Activated CD4-positive, alpha-beta T cell treated with anti-CD3 and anti-CD28 coated beads, Interleukin-2, amount 50 U/mL, for 1 hour (primary cell): Measurements from ENCODE around the gene LKAAEAR1.

ENCODE experiments used
- DNase-seq: peaks from one replicate; pipeline ENCODE4 v3.0.0-alpha.2; 2020

The LKAAEAR1 gene

DNA sequence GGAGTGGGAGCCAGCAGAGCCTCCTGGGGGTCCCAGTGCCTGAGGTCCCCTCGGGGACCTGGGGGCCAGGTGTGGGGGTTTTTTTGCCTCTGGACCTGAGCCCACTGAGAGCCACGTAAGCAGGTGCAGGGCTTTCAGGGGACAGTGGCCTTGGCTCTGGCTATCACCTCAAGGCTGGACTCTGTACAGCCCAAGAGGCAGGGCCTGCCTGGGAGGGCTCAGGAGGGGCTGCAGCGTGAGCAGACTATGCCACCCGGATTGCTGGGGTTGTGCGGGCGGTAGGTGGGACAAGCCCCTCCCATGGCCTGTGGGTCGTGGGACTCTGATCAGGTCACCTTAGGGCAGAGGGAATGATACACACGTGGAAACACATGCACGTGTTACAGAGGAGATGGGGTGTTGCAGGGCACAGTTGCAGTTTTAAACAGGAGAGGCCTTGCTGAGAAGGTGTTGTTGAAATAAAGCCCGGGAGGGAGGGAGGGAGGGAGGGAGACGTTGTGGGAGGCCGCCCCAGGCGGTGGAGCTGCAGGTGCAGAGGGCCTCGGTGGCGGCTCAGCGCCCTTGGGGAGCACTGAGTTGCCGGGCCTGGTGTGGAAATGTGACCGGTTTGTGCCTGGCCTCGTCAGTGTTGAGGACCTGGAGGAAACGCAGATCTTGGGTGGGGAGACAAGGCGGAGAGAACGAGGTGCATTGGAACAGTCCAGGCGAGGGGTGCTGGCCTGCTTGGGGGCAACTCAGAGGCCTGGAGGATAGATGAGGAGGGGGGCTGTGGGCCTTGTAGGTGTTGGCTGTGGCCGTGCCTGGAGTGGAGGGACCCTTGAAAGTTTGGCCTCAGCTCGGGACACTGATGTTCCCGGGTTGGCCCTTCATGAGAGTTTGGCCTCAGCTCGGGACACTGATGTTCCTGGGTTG lies 18.9 kb downstream of the LKAAEAR1 start:
- no peak for DNase-seq

- no peak for DNase-seq
These were observed 20.0 kb downstream of the LKAAEAR1 start for GRCh38 chr20:64064145-64064698.

DNA sequence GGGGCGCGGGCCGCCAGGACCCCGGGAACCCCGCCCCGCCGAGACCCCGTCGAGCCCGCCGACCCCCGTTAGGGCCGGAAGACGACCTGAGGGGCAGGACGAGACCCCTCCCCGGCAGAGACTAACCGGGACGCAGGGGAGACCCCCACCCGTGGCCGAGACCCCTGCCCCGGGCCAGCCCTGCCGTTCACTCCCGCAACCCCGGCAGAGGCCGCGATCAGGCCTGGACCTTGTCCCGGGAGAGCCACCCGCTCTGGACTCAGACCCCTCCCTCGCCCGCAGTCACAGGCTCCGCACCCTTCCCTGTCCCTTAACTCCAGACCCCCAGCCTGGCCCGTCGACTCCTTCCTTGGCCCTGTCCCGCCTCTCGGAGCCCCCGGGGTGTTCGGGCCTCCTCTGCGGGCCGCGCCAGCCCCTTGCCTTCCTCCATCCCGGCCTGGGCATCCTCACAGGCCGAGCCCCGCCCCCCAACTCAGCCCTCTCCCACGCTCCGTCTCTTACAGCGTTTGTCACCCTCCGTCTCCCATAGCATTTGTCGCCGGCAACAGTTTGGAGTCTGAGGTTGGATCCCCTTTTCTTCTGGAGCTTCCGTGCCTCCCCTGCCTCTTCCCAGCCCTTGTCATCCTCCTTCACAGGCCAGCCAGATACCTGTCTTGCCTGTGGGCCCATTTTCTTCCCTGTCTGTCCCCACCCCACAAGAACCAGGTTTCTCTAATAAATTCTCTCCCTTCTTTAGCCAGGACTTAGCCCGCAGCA lies 20.6 kb downstream of the LKAAEAR1 start:
- DNase-seq: no peak

DNA sequence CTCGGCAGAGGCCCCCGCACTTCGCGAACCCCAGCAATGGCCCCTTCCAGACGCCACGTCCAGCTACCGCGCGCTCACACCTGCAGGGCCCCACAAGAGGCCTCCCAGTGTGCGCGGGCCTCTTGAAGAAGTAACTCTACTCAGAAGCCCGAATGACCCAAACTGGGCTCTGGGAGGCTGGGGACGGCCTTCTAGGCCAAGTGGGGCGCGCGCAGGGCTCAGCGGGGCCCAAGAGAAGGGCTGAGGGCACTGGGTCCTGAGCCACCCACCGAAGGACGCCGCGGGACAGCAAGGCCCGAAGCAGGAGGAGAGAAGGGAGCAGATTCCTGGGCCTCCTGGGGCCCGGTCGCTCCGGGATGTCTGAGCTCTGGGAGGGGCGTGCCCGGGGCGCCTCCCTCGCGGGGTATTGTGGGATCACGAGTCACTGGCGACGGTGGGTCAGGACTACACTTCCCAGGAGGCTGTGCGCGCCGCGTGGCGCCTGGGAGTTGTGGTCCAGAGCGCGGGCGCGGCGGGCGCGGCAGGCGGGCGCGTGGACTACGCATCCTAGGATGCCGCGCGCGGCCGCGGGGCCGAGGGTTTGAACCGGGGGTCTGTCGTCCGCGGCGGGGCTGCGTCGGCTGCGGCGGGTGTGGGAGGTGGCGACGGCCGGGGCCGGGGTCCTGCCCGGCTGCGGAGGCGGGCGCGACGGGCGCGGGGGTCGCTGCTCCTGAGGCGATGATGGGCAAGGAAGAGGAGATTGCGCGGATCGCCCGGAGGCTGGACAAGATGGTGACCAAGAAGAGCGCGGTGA lies 21.4 kb downstream of the LKAAEAR1 start, which contains the start of gene TCEA2:
TCEA2 (plus strand) TSS at position 603 of the 793 bp plus-strand sequence; CDS start at position 718, 115 bp downstream.
- peak; percentile 94 for DNase-seq

DNA sequence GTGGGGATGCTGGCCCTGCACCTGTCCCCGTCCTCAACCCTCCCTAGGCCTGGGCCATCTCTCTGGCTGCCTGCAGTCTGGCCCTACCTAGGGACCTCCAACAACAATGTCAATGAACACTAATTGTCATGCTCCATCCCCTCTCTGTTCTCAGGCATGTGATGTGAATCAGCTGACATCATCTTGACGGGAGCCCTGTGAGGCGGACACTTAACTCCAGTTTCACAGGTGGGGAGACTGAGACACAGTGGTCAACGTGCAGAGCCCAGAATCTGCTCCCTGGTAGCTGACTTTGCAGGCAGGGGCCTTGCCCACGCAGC lies 22.0 kb downstream of the LKAAEAR1 start:
- DNase-seq: no peak

- no peak for DNase-seq
These were observed 25.7 kb downstream of the LKAAEAR1 start for GRCh38 chr20:64058536-64058935.

DNA sequence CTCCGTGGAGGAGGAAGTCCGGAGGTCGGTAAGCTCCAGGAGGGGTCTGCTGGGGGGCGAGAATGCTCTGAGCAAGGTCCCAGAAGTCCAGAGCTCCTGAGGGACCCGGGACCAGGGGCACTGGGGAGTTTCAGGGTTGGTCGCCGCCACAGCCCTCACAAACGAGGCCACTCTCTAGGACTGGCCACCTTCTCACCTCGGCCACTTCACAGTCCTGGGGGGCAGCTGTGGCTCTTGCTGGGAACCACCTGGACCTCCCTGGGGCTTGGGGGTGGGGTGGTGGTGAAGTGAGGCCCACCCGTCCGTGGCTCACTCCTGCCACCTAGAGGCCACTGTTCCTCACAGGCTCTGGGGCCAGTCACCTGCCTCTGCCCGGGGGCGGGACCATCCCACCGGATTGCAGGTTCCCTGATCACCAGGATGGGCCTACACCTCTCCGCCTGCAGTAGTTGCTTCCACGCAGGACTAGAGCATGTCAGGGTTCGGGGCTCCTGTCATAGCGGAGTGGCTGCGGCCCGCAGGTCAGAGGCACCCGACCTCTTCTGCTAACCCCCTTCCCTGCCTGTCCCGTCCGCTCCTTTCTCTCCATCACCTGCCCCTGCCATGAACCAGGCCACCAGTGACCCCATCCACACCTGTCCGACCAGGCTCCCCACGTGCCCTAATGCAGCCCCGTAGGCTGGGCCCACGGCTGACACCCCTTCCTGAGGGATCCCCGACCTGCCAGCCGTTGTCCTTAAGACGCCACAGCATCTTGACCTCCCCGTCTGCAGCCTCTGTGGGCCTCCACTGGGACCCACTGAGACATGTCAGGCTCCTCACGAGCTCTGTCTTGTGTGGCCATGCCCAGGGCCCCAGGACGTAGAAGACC lies 26.3 kb downstream of the LKAAEAR1 start:
- DNase-seq: peak; percentile 81

- no peak for DNase-seq
These were observed 27.1 kb downstream of the LKAAEAR1 start for GRCh38 chr20:64056889-64057627.

DNA sequence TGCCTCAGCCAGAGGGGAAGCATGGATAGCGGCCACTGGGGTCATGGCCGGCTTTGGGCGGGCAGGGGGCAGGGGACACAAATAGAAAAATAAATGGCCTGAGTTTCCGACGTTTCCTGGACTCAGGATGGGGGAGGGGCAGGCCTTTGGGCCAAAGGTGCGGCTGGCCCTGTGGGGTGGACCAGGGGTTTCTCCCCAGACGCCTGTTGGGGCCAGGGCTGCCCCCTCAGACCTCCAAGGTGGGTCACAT lies 27.6 kb downstream of the LKAAEAR1 start:
- DNase-seq: no peak

DNA sequence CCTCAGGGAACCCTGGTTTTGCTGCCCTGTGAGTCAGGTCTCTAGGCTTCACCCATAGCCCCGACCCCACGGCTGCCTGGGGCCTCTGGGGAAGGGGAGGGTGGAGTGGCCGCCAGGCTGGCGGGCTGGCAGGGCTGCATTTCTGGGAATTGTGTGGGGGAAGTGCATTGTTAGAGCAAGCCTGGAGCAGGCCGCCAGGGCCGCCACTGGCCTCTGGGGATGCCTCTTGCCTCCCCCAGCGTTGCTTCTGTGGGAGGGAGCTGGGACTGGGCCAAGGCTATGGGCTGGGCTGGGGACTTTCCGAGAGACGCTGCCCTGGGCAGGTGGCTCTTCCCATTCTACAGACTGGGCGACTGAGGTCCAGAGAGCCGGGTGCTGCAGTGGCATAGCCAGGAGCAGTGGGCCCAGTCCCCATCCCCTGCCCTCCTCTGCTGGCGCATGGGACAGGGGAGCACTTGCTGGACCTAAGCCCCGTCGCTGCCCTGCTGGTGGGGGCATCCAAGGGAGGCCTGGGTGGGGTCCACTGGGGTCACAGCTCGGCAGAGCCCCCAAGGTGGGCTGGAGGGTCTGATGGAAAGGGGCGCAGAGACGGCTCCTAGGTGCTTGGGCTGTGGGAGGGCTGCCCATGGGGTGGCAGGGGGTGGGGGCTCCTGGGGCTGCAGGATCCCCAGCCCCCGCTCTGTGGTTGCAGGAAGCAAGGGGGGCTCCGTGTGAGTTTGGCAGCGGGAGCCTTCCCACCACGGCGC lies 28.1 kb downstream of the LKAAEAR1 start:
- DNase-seq: no peak

DNA sequence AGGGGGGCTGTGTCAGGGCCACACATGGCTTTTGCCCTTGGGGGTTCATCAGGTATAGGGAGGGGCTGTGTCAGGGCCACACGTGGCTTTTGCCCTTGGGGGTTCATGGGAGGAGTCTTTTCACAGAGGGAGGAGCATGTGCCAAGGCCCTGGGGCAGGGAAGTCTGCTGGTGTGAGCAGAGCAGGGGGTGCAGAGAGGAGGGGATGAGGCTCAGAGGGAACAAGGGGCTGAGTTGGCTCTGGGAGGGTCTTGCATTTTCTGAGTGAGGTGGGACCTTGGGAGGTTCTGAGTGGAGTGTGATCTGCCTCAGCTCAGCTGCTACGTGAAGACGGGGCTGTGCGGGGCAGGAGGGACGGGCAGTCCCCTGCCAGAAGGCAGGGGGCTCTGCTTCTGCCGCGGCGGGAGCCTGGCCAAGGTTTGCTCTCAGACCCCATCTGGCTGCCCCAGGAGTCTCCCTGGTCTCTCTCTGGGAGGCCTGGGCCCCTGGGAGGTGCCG lies 28.8 kb downstream of the LKAAEAR1 start:
- no peak for DNase-seq

- no peak for DNase-seq
These were observed 30.1 kb downstream of the LKAAEAR1 start for GRCh38 chr20:64053841-64054661.

DNA sequence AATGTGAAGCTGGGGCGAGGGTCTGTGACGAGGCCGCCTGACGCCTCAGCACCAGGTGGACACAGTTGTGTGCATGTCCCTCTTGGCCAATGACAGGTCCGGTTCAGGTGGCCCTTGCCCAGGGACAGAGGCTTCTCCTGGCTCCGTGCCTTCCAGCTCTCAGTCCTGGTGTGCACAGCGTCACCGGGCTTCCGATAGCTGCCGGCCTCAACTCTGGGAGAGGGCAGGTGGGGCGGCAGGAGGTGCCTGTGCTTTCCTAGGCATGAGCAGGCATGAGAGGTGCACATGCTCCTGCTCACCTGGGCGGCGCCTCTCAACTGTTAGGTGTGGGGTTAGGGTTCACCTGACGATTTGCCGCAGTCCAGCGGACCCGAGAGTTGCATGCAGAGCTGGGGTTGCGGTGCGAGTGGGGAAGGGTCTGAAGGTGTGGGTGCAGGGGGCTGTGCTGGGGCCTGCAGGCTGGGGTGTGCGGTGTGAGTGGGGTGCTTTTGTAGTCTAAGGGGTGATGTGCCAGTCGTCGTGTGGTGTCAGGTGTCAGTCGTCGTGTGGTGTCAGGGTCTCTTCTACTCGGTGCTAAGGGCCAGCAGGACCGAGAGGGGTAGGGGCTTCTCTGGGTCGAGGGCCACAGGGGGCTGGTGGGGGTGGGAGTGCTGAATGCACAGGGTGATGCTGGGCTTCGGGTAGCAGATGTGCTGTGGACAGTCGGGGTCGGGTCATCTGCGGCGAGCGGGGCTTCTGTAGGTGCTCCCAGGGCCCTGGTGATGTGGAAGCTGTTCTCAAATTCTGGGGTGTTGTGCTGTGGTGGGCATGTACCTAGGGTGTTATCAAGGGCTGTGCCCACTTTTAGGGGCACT lies 31.0 kb downstream of the LKAAEAR1 start:
- no peak for DNase-seq

- DNase-seq: no peak
These were observed 31.9 kb downstream of the LKAAEAR1 start for GRCh38 chr20:64052326-64052722.

GRCh38 chr20:64051561-64052325 lies 32.5 kb downstream of the LKAAEAR1 start:
- DNase-seq: no peak

GRCh38 chr20:64051033-64051452 lies 33.2 kb downstream of the LKAAEAR1 start:
- DNase-seq: no peak

DNA sequence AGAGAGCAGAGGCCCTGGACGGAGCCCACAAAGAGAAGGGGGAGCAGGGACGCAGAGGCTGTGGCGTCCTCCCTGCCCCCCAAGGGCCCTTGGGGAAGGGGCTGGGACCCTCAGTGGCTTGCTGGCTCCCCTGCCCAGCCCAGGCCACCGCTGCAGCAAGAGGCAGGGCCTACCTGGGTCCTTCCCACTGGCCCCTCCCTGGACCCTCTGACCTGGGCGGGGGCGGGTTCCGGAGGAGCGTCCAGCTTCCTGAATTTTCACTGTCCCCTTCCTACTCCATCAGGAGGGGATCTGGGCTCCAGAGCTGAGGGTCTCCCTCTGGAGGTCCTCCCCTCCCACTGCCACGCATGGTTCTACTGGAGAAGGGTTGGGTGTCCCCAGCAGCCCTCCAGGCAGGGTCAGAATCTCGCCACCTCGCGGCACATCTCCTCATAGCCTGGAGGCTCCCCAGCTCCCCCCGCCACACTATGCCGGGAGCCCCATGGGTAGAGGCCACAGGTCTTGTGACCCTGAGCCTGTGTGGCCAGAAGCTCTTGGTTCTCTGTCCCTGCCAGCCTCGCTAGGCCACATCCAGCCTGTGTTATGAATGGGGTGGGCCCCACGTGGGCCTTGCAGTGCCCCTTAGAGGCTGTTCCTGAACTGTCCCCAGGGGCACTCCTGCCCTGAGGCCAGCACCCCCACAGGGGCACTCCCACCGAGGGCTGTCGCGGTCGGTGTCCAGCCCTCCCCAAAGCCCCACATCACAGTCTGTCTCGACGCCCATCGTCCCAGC lies 33.8 kb downstream of the LKAAEAR1 start:
- DNase-seq: no peak
